Skin epidermis (tissue), 12 donors: Measurements from ENCODE around the gene KDM4C.
"Not testable (repeated sequence)": the region's sequence is repeated elsewhere in the genome, so short reads cannot be mapped to it uniquely, and the experiment has no call there.

ENCODE experiments used
- H3K27ac ChIP-seq, 21 experiments: fragments of 200-600 bp; sonication (generic) in 11 of 21; one replicate each; pipeline ENCODE4 v1.5.0; 2020; ENCODE audit warnings: mild to moderate bottlenecking in 3 of 21, inconsistent platforms in 2 of 21, moderate library complexity in 2 of 21
- H3K4me3 ChIP-seq, 7 experiments: fragments of 200-600 bp; sonication (generic) in 2 of 7; one replicate each; pipeline ENCODE4 v1.5.0; 2020; ENCODE audit warnings: inconsistent platforms in 2 of 7, mild to moderate bottlenecking in 2 of 7, moderate library complexity in 1 of 7

Gene KDM4C

DNA sequence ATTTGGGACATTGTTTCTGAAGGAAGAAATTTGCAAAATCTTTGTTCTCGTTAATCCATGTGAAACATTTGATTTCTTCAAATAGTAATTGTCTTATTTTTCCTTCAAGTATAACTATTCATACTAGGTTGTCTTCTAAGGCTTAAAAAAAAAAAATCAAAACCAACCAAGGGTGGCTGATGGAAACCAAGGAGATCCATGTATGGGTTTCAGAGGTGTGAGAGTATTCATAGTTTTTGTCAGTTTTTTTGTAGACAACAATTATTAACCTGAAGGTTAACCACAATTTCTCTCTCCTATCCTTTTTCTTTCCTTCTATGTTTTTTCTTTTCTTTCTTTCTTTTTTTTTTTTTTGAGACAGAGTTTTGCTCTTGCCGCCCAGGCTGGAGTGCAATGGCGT is 35.4 kb downstream of the KDM4C start:
- Histone ChIP-seq H3K4me3 (no peak overlapping the region), H3K27ac (no peak overlapping the region)

- H3K27ac ChIP-seq, result no peak overlapping the region
- no peak overlapping the region for H3K4me3 ChIP-seq
These were observed 37.2 kb downstream of the KDM4C start for GRCh38 chr9:6794936-6795335.

GRCh38 chr9:6802926-6803325 is 45.2 kb downstream of the KDM4C start:
- Histone ChIP-seq H3K27ac (no peak overlapping the region), H3K4me3 (no peak overlapping the region)

DNA sequence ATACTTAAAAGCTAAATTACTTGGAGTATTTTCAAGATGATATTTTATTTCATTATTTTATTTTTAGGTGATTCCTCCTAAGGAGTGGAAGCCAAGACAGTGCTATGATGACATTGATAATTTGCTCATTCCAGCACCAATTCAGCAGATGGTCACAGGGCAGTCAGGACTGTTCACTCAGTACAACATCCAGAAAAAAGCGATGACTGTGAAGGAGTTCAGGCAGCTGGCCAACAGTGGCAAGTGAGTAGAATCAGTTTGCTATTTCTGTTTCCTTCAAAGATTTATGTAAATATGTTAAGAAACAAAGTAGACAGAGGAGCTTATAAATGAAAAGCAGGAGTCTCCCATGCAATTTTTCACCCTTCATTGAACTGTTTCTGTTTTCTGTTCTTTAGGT is 47.8 kb downstream of the KDM4C start:
- Histone ChIP-seq H3K4me3 (no peak overlapping the region), H3K27ac (no peak overlapping the region)

DNA sequence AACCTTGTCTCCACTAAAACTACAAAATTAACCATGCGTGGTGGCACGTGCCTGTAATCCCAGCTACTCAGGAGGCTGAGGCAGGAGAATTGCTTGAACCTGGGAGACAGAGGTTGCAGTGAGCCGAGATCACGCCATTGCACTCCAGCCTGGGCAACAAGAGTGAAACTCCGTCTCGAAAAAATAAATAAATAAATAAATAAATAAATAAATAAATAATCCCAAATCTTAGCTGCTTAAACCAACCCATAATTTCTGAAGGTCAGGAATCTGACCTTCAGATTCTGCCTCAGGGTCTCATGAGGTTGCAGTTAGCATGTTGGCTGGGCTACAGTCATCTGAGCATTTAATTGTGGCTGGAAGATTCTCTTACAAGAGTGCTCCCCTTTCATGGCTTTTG is 48.5 kb downstream of the KDM4C start:
- H3K4me3 ChIP-seq, H3K27ac ChIP-seq: not testable (repeated sequence)

GRCh38 chr9:6807669-6808068 is 49.9 kb downstream of the KDM4C start:
- not testable (repeated sequence) for H3K27ac ChIP-seq, H3K4me3 ChIP-seq

- Histone ChIP-seq H3K4me3 (no peak overlapping the region), H3K27ac (no peak overlapping the region)
These were observed 53.7 kb downstream of the KDM4C start for GRCh38 chr9:6811436-6811835.

DNA sequence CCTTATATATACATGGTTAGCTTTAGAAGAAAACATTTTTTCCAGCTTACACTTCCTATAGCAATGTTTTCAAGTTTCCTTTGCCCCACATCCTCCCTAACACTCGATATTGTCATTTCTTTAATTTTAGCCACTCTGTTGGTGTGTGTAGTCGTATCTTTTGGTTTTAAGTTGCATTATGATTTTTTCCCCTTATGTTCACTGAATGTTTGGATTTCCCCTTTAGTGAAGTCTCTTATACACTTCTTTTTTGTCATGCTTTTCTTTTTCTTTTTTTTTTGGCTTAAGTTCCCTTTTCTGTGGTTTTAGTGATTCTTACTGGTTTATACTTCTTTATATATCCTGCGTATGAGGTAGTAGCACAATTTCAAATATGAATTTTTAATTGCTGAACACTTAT is 58.8 kb downstream of the KDM4C start:
- Histone ChIP-seq H3K4me3 (no peak overlapping the region), H3K27ac (no peak overlapping the region)

DNA sequence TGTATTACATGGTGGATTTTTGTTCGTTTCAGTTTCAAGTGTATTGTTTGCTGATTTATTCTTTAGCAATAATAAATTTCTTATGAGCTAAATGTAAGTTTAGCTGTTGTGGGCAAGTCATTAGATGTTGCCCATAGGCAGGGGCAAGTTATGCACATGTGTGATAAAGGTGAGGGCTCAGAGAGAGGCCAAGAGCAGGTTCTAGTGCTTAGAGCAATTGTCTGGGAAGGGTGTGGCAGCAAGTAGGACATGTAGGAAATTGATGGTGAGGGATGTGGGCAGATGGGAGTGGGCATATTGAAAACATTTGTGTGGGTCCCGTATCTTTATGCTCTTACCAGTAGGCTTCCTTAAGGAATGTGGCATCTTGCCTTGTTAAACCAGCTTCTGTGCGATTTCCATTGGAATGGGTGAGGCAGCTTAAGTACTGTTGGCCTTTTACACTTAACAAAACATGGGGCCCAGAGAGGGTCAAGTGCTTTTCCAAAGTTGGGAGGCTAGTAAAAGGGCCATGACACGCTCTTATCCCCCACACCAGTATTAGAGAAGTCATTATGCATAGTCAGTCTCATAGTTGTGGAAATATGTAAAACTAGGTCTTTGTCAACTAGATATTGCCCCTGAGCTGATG is 60.6 kb downstream of the KDM4C start:
- Histone ChIP-seq H3K27ac (no peak overlapping the region), H3K4me3 (no peak overlapping the region)

- Histone ChIP-seq H3K27ac (no peak overlapping the region), H3K4me3 (no peak overlapping the region)
These were observed 61.3 kb downstream of the KDM4C start for GRCh38 chr9:6819112-6819511.

GRCh38 chr9:6819529-6819928 is 61.8 kb downstream of the KDM4C start:
- H3K27ac ChIP-seq, result no peak overlapping the region
- H3K4me3 ChIP-seq, result no peak overlapping the region

GRCh38 chr9:6822696-6823095 is 64.9 kb downstream of the KDM4C start:
- Histone ChIP-seq H3K27ac (no peak overlapping the region), H3K4me3 (no peak overlapping the region)

DNA sequence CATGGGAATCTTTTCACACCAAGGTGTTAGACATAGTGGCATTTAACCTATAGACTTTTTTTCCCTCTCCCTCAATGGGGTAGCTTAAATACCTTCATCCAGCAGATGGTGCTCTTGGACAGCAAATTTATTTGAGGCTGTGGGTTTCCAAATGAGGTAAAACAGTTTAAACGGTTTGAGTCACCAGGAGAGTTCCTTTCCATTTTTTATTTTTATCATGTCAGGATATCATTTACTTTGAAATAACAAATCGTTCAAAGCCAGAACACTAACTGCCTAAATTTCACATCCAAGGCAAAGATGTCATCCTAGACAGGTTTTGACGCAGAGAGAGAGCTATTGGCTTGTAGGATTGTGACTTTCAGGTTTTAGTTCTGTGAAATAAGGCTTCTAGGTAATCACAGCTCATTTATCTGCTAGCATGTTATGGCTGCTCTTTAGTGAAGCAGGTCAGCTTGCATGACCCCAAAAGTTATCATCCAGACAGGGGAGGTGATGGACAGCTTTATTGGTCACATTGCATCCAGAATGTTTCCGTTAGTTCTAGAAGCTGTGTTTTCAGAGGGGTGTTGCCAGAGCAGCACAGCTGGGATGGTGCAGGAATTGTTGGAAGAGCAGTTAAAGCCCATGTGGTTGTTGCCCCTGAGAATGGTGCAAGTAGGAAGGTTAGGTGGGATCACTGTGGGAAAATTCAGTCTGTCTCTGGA is 69.8 kb downstream of the KDM4C start:
- no peak overlapping the region for H3K4me3 ChIP-seq
- no peak overlapping the region for H3K27ac ChIP-seq

DNA sequence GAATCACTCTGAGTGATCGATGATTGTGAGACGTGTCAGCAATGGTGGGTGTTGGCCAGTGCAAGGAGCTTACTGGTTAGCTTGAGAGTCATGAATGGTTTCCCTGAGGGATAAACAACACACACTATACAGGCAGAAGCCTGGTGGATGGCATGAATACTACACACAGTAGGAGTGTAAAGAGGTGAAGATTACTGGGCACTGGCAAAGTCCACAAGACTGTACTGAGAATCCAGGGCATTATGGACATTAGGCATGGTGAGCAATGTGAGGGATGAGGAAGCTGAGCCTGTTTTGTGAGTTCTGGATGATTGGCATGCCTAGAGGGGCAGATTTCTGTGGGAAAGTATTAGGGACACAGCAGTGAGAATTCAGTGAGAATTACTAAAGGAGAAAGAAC is 71.3 kb downstream of the KDM4C start:
- no peak overlapping the region for H3K27ac ChIP-seq
- H3K4me3 ChIP-seq, result no peak overlapping the region

DNA sequence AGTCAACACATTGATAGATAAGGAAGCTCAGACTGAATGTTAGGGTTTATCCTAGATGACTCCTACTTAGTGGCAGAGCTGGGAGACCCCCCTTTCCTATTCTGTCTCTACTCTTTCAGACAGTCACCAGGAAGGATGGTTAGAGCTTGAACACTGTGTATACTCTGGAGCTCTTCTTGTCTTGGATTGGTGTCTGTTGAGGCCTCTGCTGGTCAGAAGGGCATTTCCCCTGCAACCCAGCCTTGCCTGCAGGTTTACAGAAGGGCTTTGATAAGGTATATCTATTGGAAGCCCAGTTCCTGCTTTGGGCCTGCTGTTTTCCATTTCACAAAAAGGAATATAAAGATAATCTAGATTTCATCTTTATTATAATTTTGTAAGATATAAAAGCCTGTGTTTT is 71.8 kb downstream of the KDM4C start:
- no peak overlapping the region for H3K4me3 ChIP-seq
- no peak overlapping the region for H3K27ac ChIP-seq

GRCh38 chr9:6833518-6834192 is 75.9 kb downstream of the KDM4C start:
- no peak overlapping the region for H3K4me3 ChIP-seq
- no peak overlapping the region for H3K27ac ChIP-seq

- H3K4me3 ChIP-seq, result no peak overlapping the region
- H3K27ac ChIP-seq, result no peak overlapping the region
These were observed 76.5 kb downstream of the KDM4C start for GRCh38 chr9:6834306-6834705.

DNA sequence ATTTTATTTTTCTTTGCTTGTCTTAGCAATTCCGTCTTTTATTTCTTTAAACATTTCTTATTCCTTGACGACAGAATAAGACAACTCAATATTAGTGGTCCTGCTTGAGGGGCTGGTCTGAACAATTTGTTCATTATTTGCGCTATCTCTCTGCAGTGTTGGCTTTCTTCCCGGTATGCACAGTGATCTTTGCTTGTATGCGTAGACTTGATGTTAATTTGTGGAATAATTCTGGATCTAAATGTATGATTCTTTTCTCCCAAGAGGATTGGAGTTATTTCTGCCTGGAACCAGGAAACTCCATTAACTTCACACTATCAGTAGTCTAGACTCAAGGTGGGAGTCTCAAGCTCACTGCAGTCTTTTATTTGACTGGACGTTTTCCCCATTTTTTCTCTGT is 80.4 kb downstream of the KDM4C start:
- H3K4me3 ChIP-seq, result no peak overlapping the region
- no peak overlapping the region for H3K27ac ChIP-seq

DNA sequence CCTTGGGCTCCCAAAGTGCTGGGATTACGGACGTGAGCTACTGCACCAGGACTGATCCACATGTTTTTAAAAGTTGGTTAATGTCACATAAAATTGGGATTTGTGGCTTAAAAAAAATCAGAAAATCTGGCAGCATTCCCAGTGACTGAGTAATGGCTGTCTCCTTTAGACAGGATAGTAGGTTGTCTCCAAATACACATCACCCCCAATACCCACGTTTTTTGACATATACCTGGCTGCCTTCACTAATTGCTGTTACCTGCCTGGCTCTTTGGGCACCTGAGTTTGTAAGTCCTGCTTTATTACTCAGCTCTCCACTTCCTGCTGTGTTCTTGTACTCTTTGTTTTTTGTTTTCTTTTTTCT is 84.8 kb downstream of the KDM4C start:
- Histone ChIP-seq H3K4me3 (no peak overlapping the region), H3K27ac (no peak overlapping the region)

- Histone ChIP-seq H3K4me3 (no peak overlapping the region), H3K27ac (no peak overlapping the region)
These were observed 86.0 kb downstream of the KDM4C start for GRCh38 chr9:6843742-6844141.

- Histone ChIP-seq H3K4me3 (no peak overlapping the region), H3K27ac (no peak overlapping the region)
These were observed 86.5 kb downstream of the KDM4C start for GRCh38 chr9:6844267-6844666.
